Body of pancreas (tissue), 4 donors: Measurements from ENCODE around the gene ASAP2.

Source experiments
- POLR2A ChIP-seq, 3 donors: fragments of 450-650 bp; IDR thresholded peaks; one replicate each; pipeline ENCODE4 v1.6.1; 2016; ENCODE audit warnings: antibody characterized with exemption in 3 of 3, mild to moderate bottlenecking in 2 of 3
- TF ChIP-seq, protein P1 (sequence below), 7 experiments: fragments of 450-650 bp in 4 of 7; fragments of 200-600 bp in 3 of 7; sonication (generic) in 3 of 7; IDR thresholded peaks; one replicate each; pipeline ENCODE4 v1.5.1; 2016 to 2019; ENCODE audit warnings: antibody characterized with exemption in 7 of 7

GRCh38 chr2:9294764-9295163 is 88.2 kb downstream of the ASAP2 start:
- TF ChIP-seq, protein P1, sequence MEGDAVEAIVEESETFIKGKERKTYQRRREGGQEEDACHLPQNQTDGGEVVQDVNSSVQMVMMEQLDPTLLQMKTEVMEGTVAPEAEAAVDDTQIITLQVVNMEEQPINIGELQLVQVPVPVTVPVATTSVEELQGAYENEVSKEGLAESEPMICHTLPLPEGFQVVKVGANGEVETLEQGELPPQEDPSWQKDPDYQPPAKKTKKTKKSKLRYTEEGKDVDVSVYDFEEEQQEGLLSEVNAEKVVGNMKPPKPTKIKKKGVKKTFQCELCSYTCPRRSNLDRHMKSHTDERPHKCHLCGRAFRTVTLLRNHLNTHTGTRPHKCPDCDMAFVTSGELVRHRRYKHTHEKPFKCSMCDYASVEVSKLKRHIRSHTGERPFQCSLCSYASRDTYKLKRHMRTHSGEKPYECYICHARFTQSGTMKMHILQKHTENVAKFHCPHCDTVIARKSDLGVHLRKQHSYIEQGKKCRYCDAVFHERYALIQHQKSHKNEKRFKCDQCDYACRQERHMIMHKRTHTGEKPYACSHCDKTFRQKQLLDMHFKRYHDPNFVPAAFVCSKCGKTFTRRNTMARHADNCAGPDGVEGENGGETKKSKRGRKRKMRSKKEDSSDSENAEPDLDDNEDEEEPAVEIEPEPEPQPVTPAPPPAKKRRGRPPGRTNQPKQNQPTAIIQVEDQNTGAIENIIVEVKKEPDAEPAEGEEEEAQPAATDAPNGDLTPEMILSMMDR (IDR thresholded peaks at IDR 0.05), result no peak
- no peak for TF ChIP-seq POLR2A (IDR thresholded peaks at IDR 0.05)
